Keratinocyte (primary cell): ENCODE measurements around the gene TPO. TPM values are rescaled to one million over a fixed set of nuclear protein-coding genes. Genes with fewer than 3 reads are reported as not detected.

ENCODE experiments used
- DNase-seq: peaks from one replicate; pipeline ENCODE4 v3.0.0-alpha.2; 2011; ENCODE audit warnings: low read depth, missing footprints, low spot score
- FAIRE-seq: peaks from 2 replicates; lab custom pipeline; 2011; peaks lifted over from hg19 to GRCh38; lab: Jason Lieb, UNC
- H2AFZ ChIP-seq: 2 replicates; pipeline ENCODE4 v1.6.0; 2012; ENCODE audit warnings: low read length, control low read depth, inconsistent platforms; ENCODE audit not compliant: control insufficient read depth
- H3K27ac ChIP-seq: 2 replicates; pipeline ENCODE4 v1.5.1; 2011; ENCODE audit warnings: low read length; ENCODE audit not compliant: control insufficient read depth, insufficient read depth
- H3K27me3 ChIP-seq: 3 replicates; pipeline ENCODE4 v1.6.0; 2011; ENCODE audit warnings: low read length; ENCODE audit not compliant: control insufficient read depth, insufficient read depth; ENCODE audit errors: extremely low read depth
- H3K36me3 ChIP-seq, 2 experiments: 2 replicates in 1 of 2; 3 replicates in 1 of 2; pipeline ENCODE4 v1.5.1; 2011; ENCODE audit warnings: low read length in 2 of 2, mild to moderate bottlenecking in 1 of 2; ENCODE audit not compliant: control insufficient read depth in 2 of 2, insufficient read depth in 2 of 2; ENCODE audit errors: extremely low read depth in 1 of 2
- H3K4me1 ChIP-seq: 3 replicates; pipeline ENCODE4 v1.5.1; 2011; ENCODE audit warnings: low read length; ENCODE audit not compliant: control insufficient read depth, insufficient read depth; ENCODE audit errors: extremely low read depth
- H3K4me2 ChIP-seq: 3 replicates; pipeline ENCODE4 v1.6.0; 2011; ENCODE audit warnings: low read depth, low read length; ENCODE audit not compliant: control insufficient read depth, insufficient read depth; ENCODE audit errors: extremely low read depth
- H3K4me3 ChIP-seq, 3 experiments: fragments of 200-600 bp in 1 of 3; sonication (generic) in 1 of 3; 2 replicates in 2 of 3; 3 replicates in 1 of 3; pipeline ENCODE4 v1.5.1; 2011 to 2016; ENCODE audit warnings: low read length in 3 of 3, mild to moderate bottlenecking in 3 of 3, control low read depth in 2 of 3, inconsistent platforms in 1 of 3, low read depth in 1 of 3, mixed read lengths in 1 of 3, mixed run types in 1 of 3, moderate library complexity in 1 of 3; ENCODE audit not compliant: control insufficient read depth in 2 of 3, insufficient read depth in 2 of 3; ENCODE audit errors: extremely low read depth in 1 of 3
- H3K79me2 ChIP-seq: 2 replicates; pipeline ENCODE4 v1.6.0; 2012; ENCODE audit warnings: low read length; ENCODE audit not compliant: control insufficient read depth, insufficient read depth
- H3K9ac ChIP-seq: 3 replicates; pipeline ENCODE4 v1.6.0; 2011; ENCODE audit warnings: low read length; ENCODE audit not compliant: control insufficient read depth, insufficient read depth; ENCODE audit errors: extremely low read depth
- H3K9me1 ChIP-seq: 3 replicates; pipeline ENCODE4 v1.6.0; 2011; ENCODE audit warnings: low read length; ENCODE audit not compliant: control insufficient read depth, insufficient read depth; ENCODE audit errors: extremely low read depth
- H3K9me3 ChIP-seq: 2 replicates; pipeline ENCODE4 v1.5.1; 2012; ENCODE audit warnings: low read depth, low read length; ENCODE audit not compliant: control insufficient read depth
- H4K20me1 ChIP-seq: 3 replicates; pipeline ENCODE4 v1.6.0; 2011; ENCODE audit warnings: low read length; ENCODE audit not compliant: control insufficient read depth, insufficient read depth; ENCODE audit errors: extremely low read depth
- EZH2 ChIP-seq: IDR thresholded peaks from one replicate; pipeline ENCODE4 v1.6.1; 2012; ENCODE audit warnings: inconsistent platforms, mild to moderate bottlenecking, low read length, moderate library complexity
- dilution Hi-C: fragments of 300-500 bp; cut with MboI; formaldehyde crosslinking; loops from one replicate; pipeline ENCODE4 v1.7.0; 2020; ENCODE audit warnings: low sequenced_read_pairs; ENCODE audit not compliant: extremely low pct_ligation_motif_present
- polyA plus RNA-seq, 5 experiments: library from polyadenylated mRNA; depleted of rRNA in 3 of 5; stranded (reverse) in 3 of 5; stranded (forward) in 1 of 5; unstranded in 1 of 5; fragments of >200 nt; gene quantifications; 1 replicate in 1 of 5; 2 replicates in 3 of 5; 3 replicates in 1 of 5; pipeline versions ENCODE4 v1.2.1 to v1.2.3, GENCODE V29; 2011 to 2012; ENCODE audit warnings: missing spikeins in 2 of 5, low read depth in 1 of 5, low replicate concordance in 1 of 5
- TF ChIP-seq, protein P1 (sequence below), 3 experiments: IDR thresholded peaks in 1 of 3; conservative IDR thresholded peaks in 1 of 3; optimal IDR thresholded peaks in 1 of 3; 2 replicates in 2 of 3; 3 replicates in 1 of 3; pipeline versions ENCODE3 to v1.5.1; 2011; ENCODE audit warnings: low read length in 3 of 3, mild to moderate bottlenecking in 3 of 3, moderate library complexity in 2 of 3, control low read depth in 1 of 3, inconsistent platforms in 1 of 3; ENCODE audit not compliant: insufficient read depth in 2 of 3; ENCODE audit errors: extremely low read depth in 1 of 3

TPO gene
- polyA plus RNA-seq, 1 donor (not counting 4 experiments of a cell fraction or from before 2014, with no cell fraction given): 0.07 TPM

DNA sequence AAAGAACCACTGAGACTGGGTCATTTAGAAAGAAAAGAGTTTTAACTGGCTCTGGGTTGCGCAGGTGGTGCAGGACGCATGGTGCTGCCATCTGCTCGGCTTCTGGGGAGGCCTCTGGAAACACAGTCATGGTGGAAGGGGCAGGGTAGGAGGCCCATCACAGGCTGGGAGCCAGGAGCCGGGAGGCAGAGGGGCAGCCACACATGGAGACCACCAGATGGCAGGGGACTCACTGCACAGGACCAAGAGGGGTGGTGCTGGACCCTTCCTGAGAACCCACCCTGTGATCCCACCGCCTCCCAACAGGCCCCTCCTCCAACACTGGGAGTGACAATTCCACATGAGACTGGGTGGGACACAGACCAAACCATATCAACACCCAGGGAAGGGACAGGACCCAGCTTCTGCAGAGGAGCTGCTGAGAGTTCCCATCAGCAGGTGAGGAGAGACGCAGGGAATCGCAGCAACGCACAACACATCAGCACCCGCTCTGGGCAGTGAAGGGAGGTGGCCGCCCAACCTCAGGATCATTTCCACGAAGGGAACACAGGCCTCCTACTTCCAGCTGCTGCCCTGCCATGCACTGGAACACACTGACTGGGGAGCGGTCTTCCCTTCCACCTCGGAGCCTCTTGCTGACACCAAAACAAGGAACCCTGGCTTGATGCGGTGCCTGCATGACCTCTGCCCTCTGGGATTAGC is 130.7 kb downstream of the TPO start:
- no peaks in the 10 kb centered on the region for H3K27me3 ChIP-seq
- DNase-seq (no peak), FAIRE-seq (no peak)
- no peaks in the 10 kb centered on the region for H3K9me3 ChIP-seq
- H3K9ac ChIP-seq: no peak overlapping the region
- no peak overlapping the region for H3K4me2 ChIP-seq
- no peaks in the 10 kb centered on the region for H3K9me1 ChIP-seq
- H3K4me3 ChIP-seq: no peak overlapping the region
- H2AFZ ChIP-seq: no peak overlapping the region
- no peak overlapping the region for H3K27ac ChIP-seq
- TF ChIP-seq, protein P1, sequence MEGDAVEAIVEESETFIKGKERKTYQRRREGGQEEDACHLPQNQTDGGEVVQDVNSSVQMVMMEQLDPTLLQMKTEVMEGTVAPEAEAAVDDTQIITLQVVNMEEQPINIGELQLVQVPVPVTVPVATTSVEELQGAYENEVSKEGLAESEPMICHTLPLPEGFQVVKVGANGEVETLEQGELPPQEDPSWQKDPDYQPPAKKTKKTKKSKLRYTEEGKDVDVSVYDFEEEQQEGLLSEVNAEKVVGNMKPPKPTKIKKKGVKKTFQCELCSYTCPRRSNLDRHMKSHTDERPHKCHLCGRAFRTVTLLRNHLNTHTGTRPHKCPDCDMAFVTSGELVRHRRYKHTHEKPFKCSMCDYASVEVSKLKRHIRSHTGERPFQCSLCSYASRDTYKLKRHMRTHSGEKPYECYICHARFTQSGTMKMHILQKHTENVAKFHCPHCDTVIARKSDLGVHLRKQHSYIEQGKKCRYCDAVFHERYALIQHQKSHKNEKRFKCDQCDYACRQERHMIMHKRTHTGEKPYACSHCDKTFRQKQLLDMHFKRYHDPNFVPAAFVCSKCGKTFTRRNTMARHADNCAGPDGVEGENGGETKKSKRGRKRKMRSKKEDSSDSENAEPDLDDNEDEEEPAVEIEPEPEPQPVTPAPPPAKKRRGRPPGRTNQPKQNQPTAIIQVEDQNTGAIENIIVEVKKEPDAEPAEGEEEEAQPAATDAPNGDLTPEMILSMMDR (optimal IDR thresholded peaks at IDR 0.05 in 1 of 3, IDR thresholded peaks at IDR 0.05 in 1 of 3, conservative IDR thresholded peaks at IDR 0.05 in 1 of 3; ENCODE audit: extremely low read depth in 1 of 3, insufficient read depth in 2 of 3, low read length in 3 of 3): no peak
- no peak for TF ChIP-seq EZH2
- no peaks in the 10 kb centered on the region for H4K20me1 ChIP-seq
- H3K4me1 ChIP-seq: no peaks in the 10 kb centered on the region
- no peaks in the 10 kb centered on the region for H3K79me2 ChIP-seq
- H3K36me3 ChIP-seq: no peaks in the 10 kb centered on the region
- dilution Hi-C loops: no loop called here

GRCh38 chr2:1544478-1545069 is 131.3 kb downstream of the TPO start:
- H3K27me3 ChIP-seq: no peaks in the 10 kb centered on the region
- TF ChIP-seq EZH2: no peak
- TF ChIP-seq, protein P1 (optimal IDR thresholded peaks at IDR 0.05 in 1 of 3, IDR thresholded peaks at IDR 0.05 in 1 of 3, conservative IDR thresholded peaks at IDR 0.05 in 1 of 3; ENCODE audit: extremely low read depth in 1 of 3, insufficient read depth in 2 of 3, low read length in 3 of 3): no peak
- no peak overlapping the region for H3K27ac ChIP-seq
- no peak overlapping the region for H2AFZ ChIP-seq
- H3K9me3 ChIP-seq: no peaks in the 10 kb centered on the region
- no peaks in the 10 kb centered on the region for H4K20me1 ChIP-seq
- H3K9me1 ChIP-seq: no peaks in the 10 kb centered on the region
- dilution Hi-C loops: no loop called here
- DNase-seq (no peak), FAIRE-seq (no peak)
- H3K79me2 ChIP-seq: no peaks in the 10 kb centered on the region
- H3K4me2 ChIP-seq: no peak overlapping the region
- no peak overlapping the region for H3K4me3 ChIP-seq
- H3K36me3 ChIP-seq: no peaks in the 10 kb centered on the region
- no peaks in the 10 kb centered on the region for H3K4me1 ChIP-seq
- H3K9ac ChIP-seq: no peak overlapping the region
